HG02970 (cell line): ENCODE measurements around the gene NEUROD2.

ENCODE experiments used
- ATAC-seq: cut with Tn5 transposase; IDR thresholded peaks from one replicate; pipeline ENCODE4 v1.9.1; 2021; ENCODE audit warnings: mild to moderate bottlenecking, moderate library complexity, moderate number of reproducible peaks; ENCODE audit not compliant: unreplicated experiment, low FRiP score

Gene NEUROD2

GRCh38 chr17:39636587-39636926, 28.8 kb upstream of the NEUROD2 start:
- no peak for ATAC-seq

- no peak for ATAC-seq
These were observed 28.0 kb upstream of the NEUROD2 start for GRCh38 chr17:39635614-39636176.

GRCh38 chr17:39634384-39634871, 26.7 kb upstream of the NEUROD2 start:
- ATAC-seq = no peak

- ATAC-seq = no peak
These were observed 26.0 kb upstream of the NEUROD2 start for GRCh38 chr17:39633570-39634183.

- ATAC-seq = no peak
These were observed 24.6 kb upstream of the NEUROD2 start for GRCh38 chr17:39632153-39632941.

GRCh38 chr17:39631403-39631802, 23.7 kb upstream of the NEUROD2 start:
- ATAC-seq = no peak

GRCh38 chr17:39629898-39630297, 22.2 kb upstream of the NEUROD2 start:
- ATAC-seq = no peak

- no peak for ATAC-seq
These were observed 21.8 kb upstream of the NEUROD2 start for GRCh38 chr17:39629494-39629880.

- no peak for ATAC-seq
These were observed 21.2 kb upstream of the NEUROD2 start for GRCh38 chr17:39628655-39629493.

GRCh38 chr17:39627712-39628516, 20.2 kb upstream of the NEUROD2 start:
- no peak for ATAC-seq

GRCh38 chr17:39627047-39627711, 19.5 kb upstream of the NEUROD2 start:
- no peak for ATAC-seq

- no peak for ATAC-seq
These were observed 18.7 kb upstream of the NEUROD2 start, which contains the start of gene PPP1R1B for GRCh38 chr17:39626171-39627046. Gene PPP1R1B (plus strand): TSS chr17:39626952. CDS start chr17:39627393, 441 bp downstream.

- no peak for ATAC-seq
These were observed 17.6 kb upstream of the NEUROD2 start for GRCh38 chr17:39625198-39625785.

- no peak for ATAC-seq
These were observed 16.6 kb upstream of the NEUROD2 start for GRCh38 chr17:39624313-39624712.

GRCh38 chr17:39623356-39623950, 15.7 kb upstream of the NEUROD2 start:
- ATAC-seq = peak; percentile 51

GRCh38 chr17:39622380-39623006, 14.8 kb upstream of the NEUROD2 start:
- no peak for ATAC-seq
